Hematopoietic multipotent progenitor cell treated with erythropoietin and hydrocortisone succinate and interleukin-3 and kit ligand, for 15 days (in vitro differentiated cells): Measurements from ENCODE around the gene RERE.
"Not testable (repeated sequence)": the region's sequence is repeated elsewhere in the genome, so short reads cannot be mapped to it uniquely, and the experiment has no call there.

ENCODE experiments used
- DNase-seq: peaks from one replicate; pipeline ENCODE4 v3.0.0-alpha.2; 2015; ENCODE audit warnings: low spot score

The RERE gene

DNA sequence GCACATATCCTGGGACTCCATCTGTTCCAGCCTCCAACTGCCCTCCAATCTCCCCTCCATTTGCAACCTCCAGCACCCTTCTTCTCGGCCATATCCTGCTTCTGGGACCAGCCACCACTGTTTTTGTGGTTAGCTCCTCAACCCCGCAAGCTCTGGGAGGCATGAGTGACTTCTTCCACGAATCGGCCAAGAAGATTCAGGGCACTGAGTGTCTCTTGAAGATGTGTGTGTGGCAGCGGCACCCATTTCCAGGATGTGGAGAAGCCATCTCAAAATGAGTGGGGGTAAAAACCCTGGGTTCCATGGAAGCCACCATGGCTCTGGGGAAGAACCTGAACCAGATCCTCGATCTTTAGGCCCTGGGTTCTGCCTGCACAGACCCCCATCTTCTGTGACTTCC is 304.9 kb downstream of the RERE start:
- no peak for DNase-seq

DNA sequence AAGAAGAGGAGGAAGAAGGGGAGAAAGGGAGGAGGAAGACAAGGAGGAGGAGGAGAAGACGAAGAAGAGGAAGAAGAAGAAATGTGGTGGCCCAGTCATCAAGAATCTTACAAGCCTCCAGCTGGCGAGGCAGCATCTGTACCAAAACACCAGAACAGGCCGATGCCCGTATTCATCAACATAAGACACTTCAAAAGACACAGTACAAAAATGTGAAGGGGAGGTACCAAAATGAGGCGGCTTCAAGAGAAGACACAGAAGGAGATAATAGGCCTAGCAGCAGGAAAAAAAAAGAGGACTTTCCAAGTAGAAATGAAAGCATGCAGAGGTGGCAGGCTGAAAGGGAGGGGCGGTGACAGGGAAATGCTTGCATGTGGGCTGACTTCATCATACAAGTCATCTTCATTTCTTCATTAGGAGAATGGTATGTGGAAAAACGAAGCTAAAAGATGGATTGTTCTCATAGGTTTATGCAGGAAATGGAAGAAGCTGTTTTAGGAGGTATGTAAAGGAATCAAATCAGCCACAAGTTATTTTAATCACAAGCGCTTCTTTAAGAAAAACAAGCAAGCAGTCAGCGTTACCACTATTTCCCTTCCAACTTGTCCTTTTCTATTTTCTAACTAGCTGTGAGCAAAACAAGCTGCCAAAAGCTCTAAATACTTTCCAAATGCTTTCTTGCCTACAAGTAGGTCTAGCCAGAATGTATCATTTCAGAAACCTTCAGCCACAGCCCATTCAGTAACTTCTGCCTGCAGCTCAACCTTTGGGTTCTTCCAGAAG is 307.2 kb downstream of the RERE start:
- no peak for DNase-seq

DNA sequence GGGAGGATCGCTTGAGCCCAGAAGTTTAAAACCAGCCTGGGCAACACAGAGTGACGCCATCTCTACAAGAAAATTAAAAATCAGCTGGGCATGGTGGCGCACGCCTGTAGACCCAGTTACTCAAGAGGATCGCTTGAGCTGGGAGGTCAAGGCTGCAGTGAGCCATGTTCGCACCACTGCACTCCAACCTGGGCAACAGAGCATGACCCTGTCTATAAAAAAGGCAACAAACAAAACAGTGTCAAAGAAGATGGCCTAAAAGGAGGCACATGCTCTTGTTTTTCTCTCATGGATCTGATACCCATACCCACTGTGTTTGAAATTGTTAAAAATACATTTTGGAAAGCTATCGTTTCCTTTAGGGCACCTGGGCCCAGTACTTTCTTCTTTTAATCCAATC is 307.9 kb downstream of the RERE start:
- no peak for DNase-seq

DNA sequence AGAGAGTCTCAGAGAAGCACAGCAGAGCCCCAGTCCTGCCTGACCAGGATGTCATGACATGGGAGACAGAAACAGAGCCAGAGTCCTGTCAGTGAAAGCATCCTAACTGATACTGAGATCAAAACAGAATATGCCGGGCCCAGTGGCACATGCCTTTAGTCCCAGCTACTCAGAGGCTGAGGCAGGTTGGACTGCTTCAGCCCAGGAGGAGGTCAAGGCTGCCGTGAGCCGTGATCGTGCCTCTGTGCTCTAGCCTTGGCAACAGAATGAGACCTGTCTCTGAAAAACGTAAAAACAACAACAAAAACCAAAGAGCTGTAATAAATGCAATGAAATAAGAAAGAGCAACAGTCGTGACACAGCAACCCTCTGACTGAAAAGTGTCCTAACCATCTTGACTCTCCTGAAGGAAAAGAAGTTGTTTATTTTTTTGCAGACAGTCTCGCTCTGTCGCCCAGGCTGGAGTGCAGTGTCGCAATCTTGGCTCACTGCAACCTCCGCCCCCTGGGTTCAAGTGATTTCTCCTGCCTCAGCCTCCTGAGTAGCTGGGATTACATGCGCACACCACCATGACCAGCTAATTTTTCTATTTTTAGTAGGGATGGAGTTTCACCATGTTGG is 310.3 kb downstream of the RERE start:
- DNase-seq, result no peak

DNA sequence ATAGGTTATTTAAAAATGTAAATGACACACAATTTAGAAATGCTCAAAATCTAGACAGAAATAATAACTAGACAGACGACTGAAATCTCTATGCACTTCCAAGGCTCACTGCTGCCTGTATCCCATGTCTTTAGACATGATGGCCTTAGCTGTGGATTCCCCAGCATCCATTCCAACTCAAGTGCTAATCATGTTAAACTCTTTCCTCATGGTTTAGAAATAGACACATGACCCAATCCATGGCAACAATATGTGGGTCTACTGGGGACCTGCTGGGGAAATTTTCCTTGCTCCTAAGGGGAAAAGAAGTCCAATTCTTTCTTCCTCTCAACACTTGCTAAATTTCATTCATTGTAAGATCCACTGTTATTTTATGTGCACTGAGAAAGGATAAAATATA is 311.0 kb downstream of the RERE start:
- no peak for DNase-seq

DNA sequence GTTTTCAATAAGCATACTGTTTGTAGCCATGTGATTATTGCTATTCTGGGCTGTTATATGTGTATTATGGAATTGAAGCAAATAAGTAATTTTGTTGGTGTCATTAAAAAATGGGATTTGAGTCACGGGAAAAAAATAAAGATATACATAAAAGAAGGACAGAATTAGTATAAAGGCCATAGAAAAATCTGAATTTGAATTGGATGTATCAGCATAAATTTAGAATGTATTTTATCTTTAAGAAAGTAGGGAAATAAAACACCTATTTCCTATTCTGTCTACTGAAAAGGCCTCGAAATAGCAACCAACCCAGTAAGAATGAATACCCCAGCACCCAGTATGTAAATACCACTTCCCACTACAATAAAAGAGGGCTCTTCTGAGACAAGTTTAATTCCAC is 313.6 kb downstream of the RERE start:
- no peak for DNase-seq

DNA sequence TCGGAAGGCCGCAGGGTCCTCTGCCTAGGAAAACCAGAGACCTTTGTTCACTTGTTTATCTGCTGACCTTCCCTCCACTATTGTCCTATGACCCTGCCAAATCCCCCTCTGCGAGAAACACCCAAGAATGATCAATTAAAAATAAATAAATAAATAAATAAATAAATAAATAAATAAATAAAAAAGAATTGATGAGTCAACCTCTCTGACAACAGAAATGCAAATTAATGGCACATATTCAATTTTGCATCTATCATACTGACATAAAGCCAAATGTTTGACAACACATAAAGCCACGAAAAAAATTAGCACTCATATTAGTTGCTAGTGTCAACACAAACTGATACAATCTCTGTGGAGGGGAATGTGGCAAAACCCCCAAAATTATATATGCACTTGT is 314.5 kb downstream of the RERE start:
- DNase-seq, result not testable (repeated sequence)

DNA sequence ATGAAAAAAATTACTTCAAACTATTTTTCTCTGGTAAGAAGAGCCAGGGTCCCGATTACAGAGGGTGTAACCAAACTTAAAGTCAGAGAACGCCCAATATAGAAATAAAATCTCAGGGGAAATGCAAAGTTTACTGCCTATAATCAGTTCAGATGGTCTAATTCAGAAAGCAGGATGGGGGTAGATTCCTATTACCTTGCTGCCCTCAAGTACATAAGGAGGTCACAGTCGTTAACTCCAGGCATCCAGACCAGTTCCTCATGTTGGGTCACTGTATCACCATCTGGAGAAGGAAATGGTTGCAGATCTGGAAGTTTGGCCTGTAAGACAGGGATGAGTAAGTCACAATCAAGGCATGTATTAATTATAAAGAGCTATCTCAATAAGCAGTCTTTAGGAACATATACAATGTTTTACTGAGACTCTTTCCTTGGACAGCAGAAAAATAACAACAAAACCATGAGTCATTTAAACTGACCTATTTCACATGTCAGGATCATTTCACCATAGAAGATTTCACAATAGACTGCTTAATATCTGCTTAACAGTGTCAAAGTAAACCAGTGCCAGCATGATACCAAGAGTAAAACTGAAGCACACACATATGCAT is 320.1 kb downstream of the RERE start:
- no peak for DNase-seq

DNA sequence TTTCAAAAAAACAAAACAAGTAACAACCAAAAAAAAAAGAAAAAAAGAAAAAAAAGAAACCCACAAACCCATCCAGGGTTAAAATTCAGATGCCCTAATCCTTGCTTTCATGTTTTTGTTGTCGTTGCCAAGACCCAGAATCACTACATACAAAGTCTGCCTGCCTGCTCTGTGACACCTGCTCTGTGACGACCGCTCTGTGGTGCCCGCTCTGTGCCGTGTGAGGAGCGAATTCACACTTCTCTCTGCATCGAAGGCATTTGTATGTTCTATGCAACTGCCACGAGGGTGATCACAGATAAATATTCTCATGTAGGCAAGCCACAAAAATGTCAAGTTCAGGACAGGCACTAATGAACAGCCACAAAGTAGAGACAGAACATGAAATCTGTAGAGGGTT is 321.0 kb downstream of the RERE start:
- no peak for DNase-seq

DNA sequence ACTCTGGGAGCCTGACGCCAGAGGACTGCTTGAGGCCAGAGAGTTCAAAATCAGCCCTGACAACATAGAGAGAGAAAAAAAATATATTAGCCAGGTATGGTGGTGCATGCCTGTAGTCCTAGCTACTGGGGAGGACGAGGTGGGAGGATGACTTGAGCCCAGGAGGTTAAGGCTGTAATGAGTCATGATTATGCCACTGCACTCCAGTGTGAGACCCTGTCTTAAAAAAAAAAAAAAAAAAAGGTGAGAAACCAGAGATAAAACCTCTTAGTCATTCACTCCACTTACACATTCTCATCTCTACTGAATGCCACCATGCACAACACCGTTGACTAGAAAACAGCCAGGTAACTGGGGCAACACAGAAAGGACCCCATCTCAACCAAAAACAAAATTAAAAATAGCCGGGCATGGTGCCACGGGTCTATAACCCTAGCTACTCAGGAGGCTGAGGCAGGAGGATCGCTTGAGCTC is 321.5 kb downstream of the RERE start:
- DNase-seq, result no peak

DNA sequence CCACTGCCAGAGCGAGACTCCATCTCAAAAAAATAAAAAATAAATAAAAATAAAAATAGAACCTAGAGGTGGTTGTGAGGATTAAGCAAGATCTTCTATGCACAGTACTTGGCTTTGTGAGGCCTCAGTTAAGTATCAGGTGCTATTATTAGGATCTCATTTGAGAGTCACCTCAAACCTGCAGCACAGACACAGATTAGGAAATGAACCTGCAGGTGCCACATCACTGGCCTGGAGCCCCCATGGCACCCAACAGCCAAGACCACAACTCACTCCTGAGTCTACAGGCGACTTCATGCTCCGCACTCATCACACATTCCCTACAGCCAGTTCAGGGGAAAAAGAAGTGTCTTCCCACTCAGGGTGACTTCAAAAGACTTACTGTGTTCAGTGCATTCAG is 322.8 kb downstream of the RERE start:
- DNase-seq, result no peak

DNA sequence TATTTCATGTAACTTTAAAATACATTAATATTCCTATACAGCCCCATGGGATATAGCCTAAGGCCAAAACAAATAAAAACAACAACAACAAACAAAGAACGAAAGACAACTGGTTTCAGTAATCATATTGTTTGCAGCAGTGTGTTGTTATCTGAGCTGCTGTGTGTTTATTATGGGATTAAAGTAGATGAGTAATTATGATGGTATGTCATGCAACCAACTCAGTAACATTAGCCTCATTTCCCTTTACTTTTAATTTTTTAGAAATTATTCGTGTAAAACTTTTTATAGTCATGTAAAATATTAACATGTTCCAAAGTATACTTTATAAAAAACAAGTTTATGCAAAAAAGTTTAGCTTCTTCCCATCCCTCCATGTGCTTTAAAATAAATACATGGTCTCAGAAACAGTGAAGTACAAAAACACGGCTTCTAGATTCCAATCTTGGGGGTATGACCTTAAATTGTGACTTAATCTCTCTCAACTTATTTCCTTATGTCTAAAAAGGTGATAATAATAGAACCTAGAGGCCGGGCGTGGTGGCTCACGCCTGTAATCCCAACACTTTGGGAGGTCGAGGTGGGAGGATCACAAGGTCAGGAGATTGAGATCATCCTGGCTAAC is 323.4 kb downstream of the RERE start:
- DNase-seq, result no peak

DNA sequence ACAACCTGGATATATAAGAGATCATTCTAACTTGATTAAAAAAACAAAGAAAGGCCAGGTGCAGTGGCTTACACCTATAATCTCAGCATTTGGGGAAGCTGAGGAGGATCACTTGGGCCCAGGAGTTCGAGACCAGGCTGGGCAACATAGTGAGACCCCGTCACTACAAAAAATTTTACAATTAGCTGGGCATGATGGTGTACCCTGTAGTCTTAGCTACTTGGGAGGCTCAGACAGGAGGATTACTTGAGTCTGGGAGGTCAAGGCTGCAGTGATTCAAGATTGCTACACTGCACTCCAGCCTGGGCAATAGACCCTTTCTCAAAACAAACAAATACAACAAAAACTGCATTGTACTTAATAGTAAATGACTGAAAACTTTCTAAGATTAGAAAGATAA is 330.2 kb downstream of the RERE start:
- DNase-seq, result no peak

DNA sequence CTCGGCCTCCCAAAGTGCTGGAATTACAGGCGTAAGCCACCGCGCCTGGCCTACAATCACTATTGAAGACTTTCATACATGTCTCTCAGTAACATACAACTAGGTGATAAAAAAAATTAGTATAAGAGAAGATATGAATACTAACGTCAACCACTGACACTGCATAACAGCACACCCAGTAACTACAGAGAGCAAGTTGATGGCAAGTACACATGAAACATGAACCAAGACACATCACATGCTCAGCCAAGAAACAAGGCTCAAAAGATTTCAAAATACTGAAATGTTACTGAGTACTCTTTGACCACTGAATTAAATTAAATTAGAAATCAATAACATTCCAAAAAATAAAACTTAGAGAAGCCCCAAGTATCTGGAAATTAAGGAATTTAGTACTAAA is 331.4 kb downstream of the RERE start:
- no peak for DNase-seq

DNA sequence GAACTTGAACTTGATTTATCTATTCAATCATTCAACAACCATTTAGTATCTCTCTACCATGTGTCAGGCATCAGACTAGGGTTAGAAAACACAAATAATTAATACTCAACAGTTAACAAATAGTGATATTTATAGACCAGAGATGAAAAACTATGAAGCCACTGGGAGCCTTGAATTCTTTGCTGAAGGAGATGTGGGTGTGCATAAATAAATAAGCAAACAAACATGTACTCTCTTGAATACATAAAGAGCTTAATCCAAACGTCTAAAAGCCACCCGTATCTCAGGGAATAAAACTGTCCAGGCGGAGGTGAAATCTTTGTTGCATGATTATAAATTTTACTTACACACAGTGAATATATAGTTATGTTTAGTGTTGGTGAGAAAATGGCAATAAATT is 333.9 kb downstream of the RERE start:
- no peak for DNase-seq

DNA sequence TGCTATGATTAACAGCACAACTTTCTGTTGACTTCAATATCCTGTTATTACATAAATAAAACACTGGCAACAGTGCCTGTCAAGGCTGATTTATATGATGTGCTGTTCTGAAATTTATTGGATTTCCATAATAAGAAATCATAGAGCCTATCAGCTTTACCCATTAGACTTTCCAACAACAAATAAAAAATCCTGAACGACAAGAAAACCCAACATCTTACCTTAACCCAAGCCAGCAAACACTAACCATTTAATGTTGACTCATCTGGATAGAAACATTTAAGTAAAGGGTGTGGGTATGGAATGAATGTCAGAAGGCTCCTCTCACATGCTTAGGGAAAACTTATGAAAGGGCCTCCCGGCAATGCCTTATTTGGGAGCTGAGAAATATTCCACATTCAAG is 334.5 kb downstream of the RERE start:
- no peak for DNase-seq

DNA sequence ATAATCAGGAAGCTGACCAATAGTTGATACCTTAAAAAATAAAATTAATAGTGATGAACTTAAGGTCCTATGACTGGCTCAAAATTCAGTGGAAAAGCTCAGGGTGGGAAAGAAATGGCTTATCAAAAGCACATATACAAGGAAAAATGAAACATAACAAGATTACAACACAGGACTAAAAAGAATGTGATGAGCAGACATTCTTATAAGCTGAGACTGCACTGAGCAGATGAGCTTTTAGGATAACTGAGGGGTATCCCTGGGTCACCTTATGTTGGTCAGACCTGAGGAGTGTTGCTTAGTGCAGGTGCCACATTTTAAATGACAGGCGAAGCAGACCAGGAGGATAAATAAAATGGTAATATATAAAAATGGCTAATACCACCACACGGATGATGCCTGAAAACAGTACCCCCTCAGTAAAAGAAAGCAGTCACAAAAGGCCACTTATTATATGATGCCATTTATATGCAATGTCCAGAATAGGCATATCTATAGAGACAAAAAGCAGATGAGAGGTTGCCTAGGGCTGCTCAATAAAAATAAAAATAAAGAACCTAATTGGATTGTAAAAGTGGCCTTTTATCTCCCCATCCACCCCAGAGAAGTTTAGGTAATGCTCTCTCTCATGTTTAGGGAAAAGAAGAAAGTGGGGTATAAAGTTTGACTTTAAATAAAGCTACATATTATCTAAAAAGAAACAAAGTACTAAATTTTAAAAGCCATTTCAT is 335.6 kb downstream of the RERE start:
- DNase-seq, result no peak

DNA sequence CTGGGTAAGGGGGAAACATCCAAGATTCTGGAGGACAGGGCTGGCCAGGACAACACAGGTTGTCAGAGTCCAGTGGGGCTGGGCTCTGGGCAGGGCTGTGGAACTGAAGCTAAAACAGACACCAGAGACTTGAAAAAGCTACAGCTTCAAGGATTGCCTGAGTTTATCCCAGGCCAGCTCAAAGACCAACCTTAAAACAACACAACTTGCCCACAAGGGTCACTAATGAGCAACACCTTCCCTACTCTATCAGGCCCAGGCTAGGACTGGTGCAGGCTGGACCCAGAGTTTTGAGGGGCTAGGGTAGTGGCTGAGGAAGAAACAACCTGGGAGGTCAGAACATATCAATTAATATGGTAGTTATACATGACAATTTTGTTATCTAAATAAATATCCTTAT is 338.9 kb downstream of the RERE start:
- DNase-seq, result no peak

DNA sequence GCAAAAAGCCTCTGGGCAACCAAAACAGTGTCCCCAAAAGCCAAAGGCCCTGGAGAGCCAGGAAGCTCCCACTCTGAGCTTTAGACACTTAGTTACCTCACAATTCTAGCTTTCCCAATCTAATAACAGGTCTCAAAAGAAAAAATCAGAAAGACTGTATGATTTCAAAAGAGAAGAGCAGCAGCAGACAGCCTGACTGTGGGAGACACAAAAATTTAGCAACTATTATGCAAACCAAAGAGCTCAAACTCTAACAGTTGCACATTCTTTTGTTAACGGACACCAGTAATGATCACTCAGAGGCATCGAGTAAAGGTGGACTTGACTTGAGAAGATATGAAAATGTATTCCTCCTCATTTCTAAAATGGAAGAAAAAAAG is 339.5 kb downstream of the RERE start:
- no peak for DNase-seq

DNA sequence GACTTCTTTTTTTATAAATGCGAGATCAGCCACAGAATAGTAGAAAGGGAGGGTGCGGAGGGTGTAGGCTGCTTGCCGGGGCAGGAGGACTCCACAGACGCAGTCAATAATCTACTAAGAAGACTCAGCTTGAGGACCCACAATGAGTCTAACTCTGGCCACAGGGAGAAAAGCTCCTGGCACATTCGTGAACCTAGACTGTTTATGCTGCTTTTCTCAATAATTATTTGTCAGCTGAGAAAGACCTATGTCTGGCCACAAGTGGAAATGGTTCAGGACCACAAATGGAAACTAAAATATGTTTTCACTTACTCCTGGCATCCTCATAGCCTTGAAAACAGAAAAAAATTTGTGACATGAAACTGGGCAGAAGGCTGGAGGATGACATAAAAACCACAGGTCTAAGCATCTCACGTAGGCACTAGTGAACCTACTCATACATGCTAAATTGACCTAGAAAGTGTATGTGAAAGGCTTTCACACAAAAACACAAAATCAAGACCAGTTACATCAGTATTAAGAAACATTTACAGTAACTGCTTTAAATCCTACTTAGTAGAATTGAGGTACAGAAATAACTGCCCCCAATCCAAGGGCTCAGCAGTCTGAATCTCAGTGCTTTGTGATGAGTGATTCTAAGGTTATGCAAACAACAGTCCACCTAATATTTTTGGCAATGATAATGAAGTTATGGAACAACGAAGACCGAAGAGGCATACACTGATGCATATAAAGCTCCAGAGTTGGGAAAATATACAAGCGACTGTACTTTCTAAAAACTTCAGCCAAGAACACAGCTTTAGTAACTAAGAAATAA is 340.1 kb downstream of the RERE start:
- no peak for DNase-seq

DNA sequence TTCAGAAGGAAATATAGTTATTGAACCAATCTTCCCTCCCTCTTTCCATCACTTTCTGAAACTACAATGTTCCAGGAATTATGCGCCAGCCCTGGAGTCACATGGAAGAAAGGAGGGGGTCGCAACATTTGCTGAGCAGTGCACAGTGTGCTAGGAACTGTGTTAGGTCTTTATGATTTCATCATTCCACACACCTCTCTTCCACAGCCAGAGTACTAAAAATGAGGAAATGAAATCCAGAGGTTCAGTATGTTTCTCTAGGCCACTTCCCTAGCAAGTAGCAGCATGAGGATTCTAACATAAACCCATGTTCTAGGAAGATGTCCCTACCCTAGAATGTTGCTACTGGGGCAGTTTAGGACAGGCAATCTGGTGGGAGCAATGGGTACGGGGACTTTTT is 341.4 kb downstream of the RERE start:
- DNase-seq, result no peak

DNA sequence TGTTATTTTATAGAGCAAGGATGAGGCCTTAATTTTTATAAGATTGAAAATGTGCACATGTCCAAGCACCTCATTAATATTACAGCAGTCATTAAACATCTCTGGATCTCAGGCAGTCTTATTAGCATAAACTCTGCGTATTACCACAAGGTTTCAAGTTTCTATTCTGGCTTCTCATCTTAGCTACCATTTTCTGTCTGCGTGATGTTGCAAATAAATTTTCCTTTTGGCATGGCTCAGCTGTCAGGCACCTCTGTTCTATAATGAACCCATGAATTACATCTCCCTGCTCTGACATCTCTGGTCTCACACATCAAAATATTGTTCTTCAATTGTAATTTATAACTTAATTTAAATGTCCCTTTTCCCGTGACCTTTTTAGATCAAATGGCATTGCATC is 343.1 kb downstream of the RERE start:
- no peak for DNase-seq
